HEK293 (cell line): ENCODE data around the gene BCL11A.

Experiments used
- CTCF ChIP-seq: fragments of 450-650 bp; formaldehyde crosslinking; IDR thresholded peaks from 2 replicates; pipeline ENCODE4 v1.5.1; 2016; ENCODE audit warnings: missing biosample characterization, missing genetic modification characterization
- GLI4 ChIP-seq: fragments of 450-650 bp; formaldehyde crosslinking; IDR thresholded peaks from 2 replicates; pipeline ENCODE4 v1.5.1; 2016; ENCODE audit warnings: missing biosample characterization, missing genetic modification characterization
- REST ChIP-seq: fragments of 450-650 bp; formaldehyde crosslinking; IDR thresholded peaks from 2 replicates; pipeline ENCODE4 v1.5.1; 2016; ENCODE audit warnings: missing biosample characterization, missing genetic modification characterization
- ZBTB10 ChIP-seq: fragments of 450-650 bp; formaldehyde crosslinking; IDR thresholded peaks from 2 replicates; pipeline ENCODE4 v1.5.1; 2016; ENCODE audit warnings: missing biosample characterization, missing genetic modification characterization
- ZNF10 ChIP-seq: fragments of 450-650 bp; formaldehyde crosslinking; IDR thresholded peaks from 2 replicates; pipeline ENCODE4 v1.5.1; 2017; ENCODE audit warnings: missing biosample characterization, missing genetic modification characterization
- ZNF121 ChIP-seq: fragments of 450-650 bp; formaldehyde crosslinking; IDR thresholded peaks from 2 replicates; pipeline ENCODE4 v1.5.1; 2016; ENCODE audit warnings: missing biosample characterization, missing genetic modification characterization
- ZNF133 ChIP-seq: fragments of 450-650 bp; formaldehyde crosslinking; IDR thresholded peaks from 2 replicates; pipeline ENCODE4 v1.5.1; 2016; ENCODE audit warnings: missing biosample characterization, missing genetic modification characterization
- ZNF274 ChIP-seq, 2 experiments: fragments of 200-500 bp in 1 of 2; fragments of 450-650 bp in 1 of 2; sonication (Bioruptor generic) in 1 of 2; formaldehyde crosslinking in 1 of 2; IDR thresholded peaks; 2 replicates each; pipeline versions ENCODE4 v1.5.1 to v1.6.1; 2014 to 2016; ENCODE audit warnings: borderline replicate concordance in 1 of 2, inconsistent platforms in 1 of 2, low read length in 1 of 2, missing biosample characterization in 1 of 2, missing genetic modification characterization in 1 of 2
- ZNF324 ChIP-seq: fragments of 450-650 bp; formaldehyde crosslinking; IDR thresholded peaks from 2 replicates; pipeline ENCODE4 v1.5.1; 2016; ENCODE audit warnings: missing biosample characterization, missing genetic modification characterization
- ZNF488 ChIP-seq: fragments of 450-650 bp; formaldehyde crosslinking; IDR thresholded peaks from 2 replicates; pipeline ENCODE4 v1.5.1; 2016; ENCODE audit warnings: missing biosample characterization, missing genetic modification characterization
- ZNF561 ChIP-seq: fragments of 450-650 bp; IDR thresholded peaks from 2 replicates; pipeline ENCODE4 v1.5.1; 2018; ENCODE audit warnings: missing biosample characterization, missing genetic modification characterization, borderline replicate concordance
- TF ChIP-seq, protein P1 (sequence below): fragments of 450-650 bp; formaldehyde crosslinking; IDR thresholded peaks from 2 replicates; pipeline ENCODE4 v1.5.1; 2017; ENCODE audit warnings: missing biosample characterization, missing genetic modification characterization
- TF ChIP-seq, protein P2 (sequence below): fragments of 450-650 bp; formaldehyde crosslinking; IDR thresholded peaks from 2 replicates; pipeline ENCODE4 v1.5.1; 2016; ENCODE audit warnings: missing biosample characterization, missing genetic modification characterization

GRCh38 chr2:60549928-60550177, 3.6 kb downstream of the BCL11A start:
- TF ChIP-seq CTCF (tag by site-specific recombination) = no peak
- TF ChIP-seq REST (tag by site-specific recombination) = no peak
- TF ChIP-seq GLI4 = no peak
- no peak for TF ChIP-seq ZNF561
- TF ChIP-seq ZNF10 (tag by site-specific recombination) = no peak
- no peak for TF ChIP-seq ZBTB10 (tag by site-specific recombination)
- TF ChIP-seq ZNF133 = no peak
- TF ChIP-seq ZNF324 = no peak
- TF ChIP-seq ZNF121 = no peak
- TF ChIP-seq ZNF488 (tag by site-specific recombination) = no peak
- TF ChIP-seq, protein P1, sequence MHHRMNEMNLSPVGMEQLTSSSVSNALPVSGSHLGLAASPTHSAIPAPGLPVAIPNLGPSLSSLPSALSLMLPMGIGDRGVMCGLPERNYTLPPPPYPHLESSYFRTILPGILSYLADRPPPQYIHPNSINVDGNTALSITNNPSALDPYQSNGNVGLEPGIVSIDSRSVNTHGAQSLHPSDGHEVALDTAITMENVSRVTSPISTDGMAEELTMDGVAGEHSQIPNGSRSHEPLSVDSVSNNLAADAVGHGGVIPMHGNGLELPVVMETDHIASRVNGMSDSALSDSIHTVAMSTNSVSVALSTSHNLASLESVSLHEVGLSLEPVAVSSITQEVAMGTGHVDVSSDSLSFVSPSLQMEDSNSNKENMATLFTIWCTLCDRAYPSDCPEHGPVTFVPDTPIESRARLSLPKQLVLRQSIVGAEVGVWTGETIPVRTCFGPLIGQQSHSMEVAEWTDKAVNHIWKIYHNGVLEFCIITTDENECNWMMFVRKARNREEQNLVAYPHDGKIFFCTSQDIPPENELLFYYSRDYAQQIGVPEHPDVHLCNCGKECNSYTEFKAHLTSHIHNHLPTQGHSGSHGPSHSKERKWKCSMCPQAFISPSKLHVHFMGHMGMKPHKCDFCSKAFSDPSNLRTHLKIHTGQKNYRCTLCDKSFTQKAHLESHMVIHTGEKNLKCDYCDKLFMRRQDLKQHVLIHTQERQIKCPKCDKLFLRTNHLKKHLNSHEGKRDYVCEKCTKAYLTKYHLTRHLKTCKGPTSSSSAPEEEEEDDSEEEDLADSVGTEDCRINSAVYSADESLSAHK (tag by site-specific recombination) = no peak
- no peak for TF ChIP-seq ZNF274 (IDR thresholded peaks at IDR 0.05; ENCODE audit: low read length)
- no peak for TF ChIP-seq ZNF274 (tag by site-specific recombination; IDR thresholded peaks at IDR 0.05; ENCODE audit: borderline replicate concordance)
- TF ChIP-seq, protein P2, sequence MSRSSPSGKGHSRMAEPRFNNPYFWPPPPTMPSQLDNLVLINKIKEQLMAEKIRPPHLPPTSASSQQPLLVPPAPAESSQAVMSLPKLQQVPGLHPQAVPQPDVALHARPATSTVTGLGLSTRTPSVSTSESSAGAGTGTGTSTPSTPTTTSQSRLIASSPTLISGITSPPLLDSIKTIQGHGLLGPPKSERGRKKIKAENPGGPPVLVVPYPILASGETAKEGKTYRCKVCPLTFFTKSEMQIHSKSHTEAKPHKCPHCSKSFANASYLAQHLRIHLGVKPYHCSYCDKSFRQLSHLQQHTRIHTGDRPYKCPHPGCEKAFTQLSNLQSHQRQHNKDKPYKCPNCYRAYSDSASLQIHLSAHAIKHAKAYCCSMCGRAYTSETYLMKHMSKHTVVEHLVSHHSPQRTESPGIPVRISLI (tag by site-specific recombination) = no peak
